Tibial artery (tissue), 4 donors: Measurements from ENCODE around the gene BRD2.
A peak's percentile ranks its signal among the peaks of the same experiment; 100 is the strongest.

Source experiments
- DNase-seq, 2 donors: peaks; one replicate each; pipeline ENCODE4 v3.0.0-alpha.2; 2019
- H3K27ac ChIP-seq, 2 donors: fragments of 200-600 bp; sonication (generic) in 1 of 2; 1 replicate in 1 of 2; 2 replicates in 1 of 2; pipeline ENCODE4 v1.5.1; 2018 to 2019; ENCODE audit warnings: mild to moderate bottlenecking in 1 of 2
- H3K27me3 ChIP-seq, 2 donors: fragments of 200-600 bp; sonication (generic) in 1 of 2; one replicate each; pipeline versions ENCODE4 v1.5.1 to v1.6.0; 2016 to 2019
- H3K36me3 ChIP-seq, 3 donors: fragments of 200-600 bp; sonication (generic) in 2 of 3; one replicate each; pipeline ENCODE4 v1.5.1; 2016 to 2019; ENCODE audit warnings: mild to moderate bottlenecking in 2 of 3
- H3K4me1 ChIP-seq, 4 donors: fragments of 200-600 bp; sonication (generic) in 2 of 4; 1 replicate in 3 of 4; 2 replicates in 1 of 4; pipeline ENCODE4 v1.5.1; 2016 to 2019
- H3K4me3 ChIP-seq, 2 donors: fragments of 200-600 bp; sonication (generic) in 1 of 2; 1 replicate in 1 of 2; 2 replicates in 1 of 2; pipeline ENCODE4 v1.5.1; 2018 to 2019; ENCODE audit warnings: mild to moderate bottlenecking in 2 of 2
- H3K9me3 ChIP-seq, 3 donors: fragments of 200-600 bp; sonication (generic) in 1 of 3; one replicate each; pipeline ENCODE4 v1.5.1; 2016 to 2019
- intact Hi-C: fragments of 100-400 bp; cut with DNase I; formaldehyde crosslinking; loops from one replicate; pipeline ENCODE4 v1.15.0; 2023; ENCODE audit warnings: low total_unique reads
- TF ChIP-seq, protein P1 (sequence below), 2 experiments: fragments of 200-600 bp in 1 of 2; fragments of 450-650 bp in 1 of 2; IDR thresholded peaks; one replicate each; pipeline ENCODE4 v1.5.1; 2017 to 2019; ENCODE audit warnings: antibody characterized with exemption in 2 of 2, mild to moderate bottlenecking in 1 of 2, moderate library complexity in 1 of 2

BRD2 gene

DNA sequence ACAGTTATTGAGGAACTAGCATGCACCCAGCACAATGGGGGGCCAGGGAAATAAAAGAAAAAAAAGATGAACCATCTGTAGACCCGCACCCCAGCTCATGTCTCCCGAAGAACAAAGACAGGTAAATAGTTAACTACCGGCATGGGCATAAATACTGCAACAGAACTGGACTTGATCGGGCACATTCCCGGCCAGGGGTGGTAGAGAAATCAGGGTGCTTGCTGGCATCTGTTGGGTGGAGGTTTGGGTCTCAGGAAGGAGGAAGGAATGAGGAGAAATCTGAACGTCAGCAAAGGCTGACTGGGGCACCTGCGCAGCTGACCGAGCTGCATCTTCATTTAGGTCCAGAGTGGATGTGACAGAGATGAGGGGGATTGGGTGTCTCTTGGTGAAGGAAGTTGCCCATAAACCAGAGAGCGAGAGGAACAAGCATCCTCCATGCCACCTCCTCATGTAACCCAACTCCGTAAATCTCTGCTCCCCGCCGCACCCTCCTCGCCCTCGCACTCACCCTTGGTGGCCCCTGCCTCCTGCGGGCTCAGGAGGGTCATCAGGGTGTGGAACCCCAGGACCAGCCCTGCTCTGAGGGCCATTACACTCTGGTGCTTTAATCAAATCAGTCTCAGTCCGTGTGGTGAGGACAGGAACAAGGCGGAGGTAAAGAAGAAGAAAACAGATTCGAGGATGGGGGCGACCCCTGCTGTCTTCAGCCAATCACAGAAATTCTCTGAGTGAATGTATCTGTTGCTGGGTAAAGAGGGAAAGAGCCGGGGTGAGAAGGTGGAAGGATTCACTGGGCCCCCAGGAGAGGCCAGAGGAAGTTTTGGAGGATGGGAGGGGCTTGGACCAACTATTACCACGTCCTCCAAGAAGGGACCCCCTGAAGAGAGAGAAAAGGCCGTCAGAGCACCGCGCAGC lies 40.8 kb downstream of the BRD2 start, which contains the start of gene HLA-DOA:
Gene HLA-DOA (minus strand): TSS at position 648 of the 918 bp plus-strand sequence.
- Histone ChIP-seq H3K4me1 (peaks cover 0 to 5% (median 0%) of the 10 kb centered on the region in 4 donors), H3K36me3 (no peaks in the 10 kb centered on the region), H3K27me3 (peaks cover 0 to 50% of the 10 kb centered on the region in 2 donors), H3K9me3 (no peaks in the 10 kb centered on the region), H3K27ac (no peak within 1 kb of the TSS), H3K4me3 (peak within 1 kb of the TSS; percentile 26)
- intact Hi-C loops, result no loop called here
- TF ChIP-seq, protein P1, sequence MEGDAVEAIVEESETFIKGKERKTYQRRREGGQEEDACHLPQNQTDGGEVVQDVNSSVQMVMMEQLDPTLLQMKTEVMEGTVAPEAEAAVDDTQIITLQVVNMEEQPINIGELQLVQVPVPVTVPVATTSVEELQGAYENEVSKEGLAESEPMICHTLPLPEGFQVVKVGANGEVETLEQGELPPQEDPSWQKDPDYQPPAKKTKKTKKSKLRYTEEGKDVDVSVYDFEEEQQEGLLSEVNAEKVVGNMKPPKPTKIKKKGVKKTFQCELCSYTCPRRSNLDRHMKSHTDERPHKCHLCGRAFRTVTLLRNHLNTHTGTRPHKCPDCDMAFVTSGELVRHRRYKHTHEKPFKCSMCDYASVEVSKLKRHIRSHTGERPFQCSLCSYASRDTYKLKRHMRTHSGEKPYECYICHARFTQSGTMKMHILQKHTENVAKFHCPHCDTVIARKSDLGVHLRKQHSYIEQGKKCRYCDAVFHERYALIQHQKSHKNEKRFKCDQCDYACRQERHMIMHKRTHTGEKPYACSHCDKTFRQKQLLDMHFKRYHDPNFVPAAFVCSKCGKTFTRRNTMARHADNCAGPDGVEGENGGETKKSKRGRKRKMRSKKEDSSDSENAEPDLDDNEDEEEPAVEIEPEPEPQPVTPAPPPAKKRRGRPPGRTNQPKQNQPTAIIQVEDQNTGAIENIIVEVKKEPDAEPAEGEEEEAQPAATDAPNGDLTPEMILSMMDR (IDR thresholded peaks at IDR 0.05), result no peak
- no peak for DNase-seq

DNA sequence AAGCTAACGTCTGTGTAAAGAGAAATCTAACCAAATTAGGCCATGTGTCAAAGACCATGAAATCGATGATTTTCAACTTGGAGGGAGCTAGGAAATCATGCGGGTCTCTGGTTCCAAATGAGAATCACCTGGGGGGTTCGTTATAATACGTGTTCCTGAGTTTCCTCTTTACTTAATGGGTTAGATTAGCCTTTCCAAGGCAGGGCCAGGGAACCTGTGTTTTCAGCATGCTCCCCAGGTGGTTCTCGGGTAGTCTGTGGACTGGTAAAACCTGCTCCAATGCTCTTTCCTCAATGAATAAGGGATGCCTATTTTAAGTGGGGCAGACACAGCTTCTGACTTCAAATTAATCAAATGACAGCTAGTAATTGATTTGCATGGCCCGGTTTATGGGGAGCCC lies 42.0 kb downstream of the BRD2 start:
- Histone ChIP-seq H3K36me3 (no peaks in the 10 kb centered on the region), H3K27me3 (peaks cover 0 to 50% of the 10 kb centered on the region in 2 donors), H3K27ac (no peak overlapping the region), H3K4me3 (no peak overlapping the region), H3K4me1 (peaks cover 0 to 11% (median 0%) of the 10 kb centered on the region in 4 donors), H3K9me3 (no peaks in the 10 kb centered on the region)
- intact Hi-C loops, result loop anchor here (5.0 to 10.0 kb wide), 2 partner anchors 114 to 237 kb away; no protein-coding TSS in a partner anchor
- DNase-seq, result no peak
- TF ChIP-seq, protein P1 (IDR thresholded peaks at IDR 0.05), result no peak

DNA sequence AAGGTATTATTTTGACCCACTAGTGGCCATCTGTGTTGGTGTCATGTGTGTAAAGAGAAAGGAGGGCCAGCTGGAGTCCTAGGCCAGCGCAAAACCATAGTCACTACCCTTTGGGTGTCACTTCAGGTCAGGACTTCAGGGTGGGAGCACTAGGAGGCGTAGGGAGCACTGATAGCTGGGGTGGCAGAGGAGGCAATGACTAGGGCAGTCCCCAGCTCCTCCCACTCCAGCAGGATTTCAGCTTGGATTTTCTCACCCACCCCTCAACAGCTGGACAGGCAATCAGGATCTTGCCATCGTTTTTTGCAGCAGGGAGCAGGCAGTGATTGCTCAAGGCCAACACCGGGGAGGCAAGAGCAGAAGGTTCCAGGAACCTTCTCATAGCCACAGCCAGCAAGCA lies 45.2 kb downstream of the BRD2 start:
- Histone ChIP-seq H3K4me1 (peaks cover 0 to 15% (median 5%) of the 10 kb centered on the region in 4 donors), H3K9me3 (no peaks in the 10 kb centered on the region), H3K27ac (no peak overlapping the region), H3K27me3 (peaks cover 0 to 39% of the 10 kb centered on the region in 2 donors), H3K4me3 (no peak overlapping the region), H3K36me3 (no peaks in the 10 kb centered on the region)
- TF ChIP-seq, protein P1 (IDR thresholded peaks at IDR 0.05), result no peak
- intact Hi-C loops, result loop anchor here (5.0 to 10.0 kb wide), 2 partner anchors 111 to 234 kb away; no protein-coding TSS in a partner anchor
- DNase-seq, result no peak

DNA sequence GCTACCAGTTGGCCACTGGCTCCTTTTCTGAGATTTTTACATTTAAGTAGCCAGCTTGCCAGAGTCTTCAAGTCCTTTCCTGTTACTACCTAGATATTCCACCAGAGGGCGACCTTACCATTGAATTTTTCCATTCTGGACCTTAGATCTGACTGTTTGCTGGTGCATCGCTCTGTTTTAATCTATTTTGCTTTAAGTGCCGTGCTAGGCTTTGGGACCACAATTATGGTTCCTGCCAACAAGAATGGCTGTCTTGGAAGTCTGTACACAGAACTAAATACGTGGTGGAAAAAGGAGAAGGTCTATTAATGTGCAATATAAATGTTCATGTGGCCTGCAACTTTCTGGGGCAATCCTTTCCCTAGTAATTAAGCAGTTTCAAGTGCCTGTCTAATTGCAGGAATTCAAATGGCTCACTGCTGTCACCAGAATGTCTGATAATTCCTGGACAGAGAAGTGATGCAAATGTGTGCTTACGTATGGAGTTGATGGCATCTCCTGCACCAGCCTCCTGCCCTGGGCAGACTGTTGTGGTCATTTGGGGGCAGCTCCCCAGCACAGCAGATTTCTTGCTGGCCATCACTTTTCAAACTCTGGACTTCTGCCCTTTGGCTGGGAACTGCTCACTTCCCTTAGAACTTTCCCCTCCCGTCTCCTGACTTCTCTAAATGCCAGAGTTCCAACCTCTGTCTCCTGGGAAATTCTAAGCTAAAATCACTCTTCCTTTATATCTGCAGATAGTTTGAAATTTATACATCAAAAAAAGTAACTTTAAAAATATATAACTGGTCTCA lies 46.6 kb downstream of the BRD2 start:
- Histone ChIP-seq H3K4me1 (peaks cover 0 to 20% (median 5%) of the 10 kb centered on the region in 4 donors), H3K27ac (no peak overlapping the region), H3K4me3 (no peak overlapping the region), H3K9me3 (no peaks in the 10 kb centered on the region), H3K36me3 (no peaks in the 10 kb centered on the region), H3K27me3 (peaks cover 0 to 29% of the 10 kb centered on the region in 2 donors)
- DNase-seq, result no peak
- TF ChIP-seq, protein P1 (IDR thresholded peaks at IDR 0.05), result peak; percentile 78 to 81
- intact Hi-C loops, result loop anchor here (5.0 to 10.0 kb wide), 3 partner anchors 77 to 232 kb away; no protein-coding TSS in a partner anchor

DNA sequence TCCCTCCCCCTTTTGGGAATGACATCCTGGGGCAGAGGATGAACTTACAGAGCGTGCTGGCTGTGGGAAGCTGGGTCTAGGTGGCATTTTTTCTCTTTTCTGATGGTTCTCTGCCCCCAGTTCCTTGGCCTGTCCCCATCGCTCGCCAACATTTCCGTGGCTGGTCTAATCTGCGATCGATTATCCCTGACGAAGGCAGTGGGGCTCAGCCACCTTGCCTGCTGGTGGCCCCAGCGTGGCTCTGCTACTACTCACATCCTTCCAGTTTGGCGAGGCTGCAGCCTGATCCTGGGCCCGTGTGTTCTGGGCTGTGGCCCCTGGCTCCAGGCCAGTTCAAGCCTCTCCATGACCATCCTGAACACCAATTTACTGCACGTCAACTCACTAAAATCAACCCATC lies 47.4 kb downstream of the BRD2 start:
- intact Hi-C loops, result loop anchor here (5.0 to 10.0 kb wide), 2 partner anchors 77 to 109 kb away; no protein-coding TSS in a partner anchor
- Histone ChIP-seq H3K4me1 (peaks cover 0 to 20% (median 5%) of the 10 kb centered on the region in 4 donors), H3K36me3 (no peaks in the 10 kb centered on the region), H3K27ac (no peak overlapping the region), H3K4me3 (no peak overlapping the region), H3K27me3 (peaks cover 0 to 21% of the 10 kb centered on the region in 2 donors), H3K9me3 (no peaks in the 10 kb centered on the region)
- no peak for DNase-seq
- TF ChIP-seq, protein P1 (IDR thresholded peaks at IDR 0.05), result no peak
